Measurements from ENCODE around the gene RTN4R.

RTN4R gene

DNA sequence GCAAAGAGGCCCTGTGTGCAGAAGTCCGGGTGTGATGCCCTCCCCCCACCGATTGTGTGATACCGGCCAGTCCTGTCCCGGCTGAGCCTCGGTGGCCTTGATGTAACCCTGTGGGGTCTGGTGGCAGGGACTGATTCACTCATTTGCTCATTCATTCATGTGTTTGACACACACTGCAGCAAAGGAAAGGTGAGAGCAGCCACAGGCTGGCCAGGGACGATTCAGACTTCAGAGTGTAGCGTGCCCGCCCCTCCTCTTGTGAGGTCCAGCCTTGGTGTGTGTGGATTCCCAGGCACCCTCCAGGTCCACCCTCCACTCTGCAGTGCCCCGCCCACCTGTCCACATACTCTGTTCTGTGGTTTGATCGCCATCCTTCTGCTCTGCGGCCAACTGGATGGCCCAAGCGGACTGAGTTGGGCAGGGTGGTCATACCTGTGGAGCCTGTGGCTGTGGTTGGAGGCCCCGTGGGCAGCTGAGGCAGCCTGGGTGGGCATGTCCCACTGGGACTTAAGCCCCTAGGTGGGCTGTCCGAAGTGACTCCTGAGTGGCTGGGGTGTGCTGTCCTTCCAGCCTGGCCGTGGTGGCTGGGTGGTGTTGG lies 59.3 kb downstream of the RTN4R start:
- TF ChIP-seq, protein P1, sequence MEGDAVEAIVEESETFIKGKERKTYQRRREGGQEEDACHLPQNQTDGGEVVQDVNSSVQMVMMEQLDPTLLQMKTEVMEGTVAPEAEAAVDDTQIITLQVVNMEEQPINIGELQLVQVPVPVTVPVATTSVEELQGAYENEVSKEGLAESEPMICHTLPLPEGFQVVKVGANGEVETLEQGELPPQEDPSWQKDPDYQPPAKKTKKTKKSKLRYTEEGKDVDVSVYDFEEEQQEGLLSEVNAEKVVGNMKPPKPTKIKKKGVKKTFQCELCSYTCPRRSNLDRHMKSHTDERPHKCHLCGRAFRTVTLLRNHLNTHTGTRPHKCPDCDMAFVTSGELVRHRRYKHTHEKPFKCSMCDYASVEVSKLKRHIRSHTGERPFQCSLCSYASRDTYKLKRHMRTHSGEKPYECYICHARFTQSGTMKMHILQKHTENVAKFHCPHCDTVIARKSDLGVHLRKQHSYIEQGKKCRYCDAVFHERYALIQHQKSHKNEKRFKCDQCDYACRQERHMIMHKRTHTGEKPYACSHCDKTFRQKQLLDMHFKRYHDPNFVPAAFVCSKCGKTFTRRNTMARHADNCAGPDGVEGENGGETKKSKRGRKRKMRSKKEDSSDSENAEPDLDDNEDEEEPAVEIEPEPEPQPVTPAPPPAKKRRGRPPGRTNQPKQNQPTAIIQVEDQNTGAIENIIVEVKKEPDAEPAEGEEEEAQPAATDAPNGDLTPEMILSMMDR (IDR thresholded peaks at IDR 0.05; ENCODE audit: low read depth, low read length), result no peak
- no peak overlapping the region for H3K4me3 ChIP-seq (ENCODE audit: low read depth, low read length)

DNA sequence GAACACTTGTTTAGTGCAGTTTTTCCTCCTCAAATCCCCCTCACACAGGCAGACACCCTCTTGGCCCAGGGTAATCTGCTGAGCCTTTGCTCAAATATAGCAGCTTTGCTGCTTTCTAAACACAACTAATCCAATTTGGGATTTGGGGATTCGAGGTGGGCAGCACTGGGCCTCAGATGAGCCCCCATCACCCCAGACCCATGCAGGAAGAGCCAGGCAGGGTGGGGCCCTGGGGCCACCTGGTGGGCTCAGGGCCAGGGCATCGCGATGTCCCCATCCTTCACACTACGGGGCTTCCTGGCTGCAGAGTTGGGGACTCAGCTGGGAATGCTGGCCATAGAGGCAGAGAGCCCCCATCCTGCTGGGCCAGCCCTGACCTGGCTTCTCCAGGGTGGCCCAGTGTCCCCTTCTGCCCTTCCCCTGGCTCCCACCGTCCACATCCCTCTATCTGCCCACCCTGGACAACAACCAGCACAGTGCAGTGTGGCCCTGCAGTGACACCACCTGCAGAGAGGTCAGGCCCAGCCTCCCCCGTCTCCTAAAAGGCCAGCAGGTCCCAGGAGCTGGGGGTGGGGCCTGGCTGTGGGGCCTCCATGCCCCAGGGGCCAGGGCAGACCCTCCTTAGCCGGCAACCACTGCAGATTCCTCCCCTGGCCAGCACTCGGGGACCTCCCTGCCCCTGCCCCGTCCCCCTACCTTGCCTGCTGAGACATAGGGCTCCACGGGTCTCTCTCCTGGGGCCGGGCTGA lies 60.7 kb downstream of the RTN4R start:
- TF ChIP-seq, protein P1 (IDR thresholded peaks at IDR 0.05; ENCODE audit: low read depth, low read length), result no peak
- peak overlapping the region; percentile 62 for H3K4me3 ChIP-seq (ENCODE audit: low read depth, low read length)

DNA sequence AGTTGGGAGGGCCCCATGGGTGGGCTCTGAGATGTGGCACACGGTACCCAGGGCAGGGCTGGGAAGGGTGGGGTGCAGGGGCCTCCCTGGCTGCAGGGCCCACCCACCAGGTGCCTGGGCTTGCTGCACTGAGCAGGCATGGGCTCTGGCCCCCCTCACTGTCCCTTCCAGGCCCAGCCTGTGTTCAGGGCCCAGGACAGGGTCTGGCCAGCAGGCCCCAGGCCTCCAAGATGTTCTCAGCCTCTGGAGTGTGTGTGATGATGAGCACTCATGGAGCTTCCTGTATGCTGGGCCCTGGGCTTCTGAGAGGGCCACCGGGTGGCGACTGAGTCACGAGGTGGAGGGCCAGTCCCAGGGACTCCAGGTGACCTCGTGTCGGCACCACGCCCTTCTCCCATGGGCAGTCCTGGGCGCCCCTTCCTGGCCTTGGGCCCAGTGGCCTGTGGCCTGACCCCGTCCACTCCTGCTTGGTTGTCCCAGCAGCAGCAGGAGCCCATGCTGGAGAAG lies 61.4 kb downstream of the RTN4R start:
- H3K4me3 ChIP-seq (ENCODE audit: low read depth, low read length), result peak overlapping the region; percentile 62
- TF ChIP-seq, protein P1 (IDR thresholded peaks at IDR 0.05; ENCODE audit: low read depth, low read length), result no peak

DNA sequence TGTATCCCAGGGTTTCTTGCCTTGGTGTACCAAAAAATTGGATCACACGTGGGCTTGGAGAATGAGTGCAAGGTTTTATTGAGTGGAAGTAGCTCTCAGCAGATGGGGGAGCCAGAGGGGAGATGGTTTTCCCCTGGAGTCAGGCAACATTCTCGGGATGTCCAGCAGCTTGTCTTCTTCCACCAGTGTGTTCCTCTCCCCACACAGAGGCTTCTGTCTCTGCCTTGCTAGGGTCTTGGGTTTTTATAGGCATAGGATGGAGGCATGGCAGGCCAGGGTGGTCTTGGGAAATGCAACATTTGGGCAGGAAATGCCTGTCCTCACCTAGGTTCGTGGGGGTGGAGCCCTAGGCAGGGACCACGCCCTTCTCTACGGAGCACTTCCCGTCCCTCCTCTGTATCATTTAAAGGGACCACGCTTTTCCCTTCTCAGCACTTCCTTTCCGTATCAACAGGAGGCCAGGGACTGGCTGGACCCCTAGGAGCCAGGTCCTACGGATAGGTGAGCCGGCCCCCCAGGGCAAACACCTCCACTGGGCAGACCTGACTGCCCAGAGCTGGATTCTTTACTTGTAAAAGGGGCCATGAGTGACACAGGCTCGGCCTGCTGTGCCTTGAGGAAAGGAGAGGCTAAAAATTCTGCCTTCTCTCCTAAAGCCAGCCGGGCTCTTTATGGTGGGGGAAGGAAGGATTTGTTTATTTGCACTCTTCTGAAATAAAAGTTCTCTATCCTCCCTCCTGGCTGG lies 62.0 kb downstream of the RTN4R start:
- H3K4me3 ChIP-seq (ENCODE audit: low read depth, low read length), result peak overlapping the region; percentile 62
- TF ChIP-seq, protein P1 (IDR thresholded peaks at IDR 0.05; ENCODE audit: low read depth, low read length), result no peak

DNA sequence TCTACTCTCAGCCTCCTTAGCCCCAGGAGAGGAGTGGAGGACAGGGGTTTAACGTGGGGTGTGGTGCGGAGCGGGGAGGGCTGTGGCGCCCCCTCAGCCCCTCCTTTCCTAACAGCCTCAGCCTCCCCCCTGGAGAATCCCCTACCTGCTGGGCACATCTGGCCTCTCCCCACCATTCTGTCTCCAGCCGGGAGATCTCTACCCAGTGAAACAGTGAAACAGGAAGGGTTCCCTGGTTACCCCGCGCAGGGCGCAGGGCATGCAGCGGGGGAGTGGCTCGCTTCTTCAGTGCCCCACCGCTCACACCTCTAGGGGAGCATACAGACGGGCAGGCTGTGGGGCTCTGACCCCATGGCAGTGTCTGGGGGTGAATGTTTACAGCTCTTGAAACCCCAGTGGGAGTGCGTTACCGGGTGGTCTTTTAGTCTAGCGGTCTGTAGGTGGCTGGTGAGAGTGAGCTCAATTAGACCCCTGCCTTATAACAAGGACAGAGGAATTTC lies 62.6 kb downstream of the RTN4R start:
- no peak overlapping the region for H3K4me3 ChIP-seq (ENCODE audit: low read depth, low read length)
- TF ChIP-seq, protein P1 (IDR thresholded peaks at IDR 0.05; ENCODE audit: low read depth, low read length), result no peak

DNA sequence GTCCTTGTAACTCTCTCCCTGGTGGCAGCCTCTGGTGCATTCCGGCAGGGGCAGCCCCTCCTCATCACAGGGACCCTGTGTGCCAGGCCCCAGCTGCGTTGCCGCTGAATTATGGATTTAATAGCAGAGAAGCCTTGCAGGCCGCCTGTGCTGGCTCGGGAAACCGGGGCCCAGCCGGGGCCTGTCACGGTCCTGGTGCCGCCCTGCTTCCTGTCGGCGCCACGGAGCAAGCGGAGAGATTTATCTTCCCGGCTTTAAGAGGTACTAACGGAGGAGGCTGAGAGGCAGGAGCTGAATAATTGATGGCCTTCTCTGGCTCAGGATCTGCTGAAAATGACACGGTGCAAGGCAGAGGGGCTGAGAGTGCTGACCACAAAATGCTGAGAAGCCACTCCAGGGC lies 63.3 kb downstream of the RTN4R start:
- no peak overlapping the region for H3K4me3 ChIP-seq (ENCODE audit: low read depth, low read length)
- TF ChIP-seq, protein P1 (IDR thresholded peaks at IDR 0.05; ENCODE audit: low read depth, low read length), result no peak
